ENCODE data around the gene KBTBD3. TPM values are rescaled to one million over a fixed set of nuclear protein-coding genes. Genes with fewer than 3 reads are reported as not detected.

The KBTBD3 gene
- total RNA-seq, 4 donors from 2014 or later: 3.6 to 8.3 (median 6.6) TPM

GRCh38 chr11:106001304-106002012 is 75.7 kb downstream of the KBTBD3 start:
- Histone ChIP-seq H3K4me3 (no peak overlapping the region), H3K27me3 (no peaks in the 10 kb centered on the region), H3K9me3 (peaks cover 0 to 10% (median 7%) of the 10 kb centered on the region in 4 donors), H3K36me3 (peaks cover 5 to 22% (median 17%) of the 10 kb centered on the region in 4 donors), H3K27ac (replicated peaks in 1 of 4) (no peak overlapping the region), H3K4me1 (no peaks in the 10 kb centered on the region)
- 93% methylated on average over 4 of the region's 4 CpGs for WGBS
- no peak for DNase-seq (ENCODE audit: extremely low spot score)
- intact Hi-C loops (cut with DNase I): no loop called here
- TF ChIP-seq, protein P1, sequence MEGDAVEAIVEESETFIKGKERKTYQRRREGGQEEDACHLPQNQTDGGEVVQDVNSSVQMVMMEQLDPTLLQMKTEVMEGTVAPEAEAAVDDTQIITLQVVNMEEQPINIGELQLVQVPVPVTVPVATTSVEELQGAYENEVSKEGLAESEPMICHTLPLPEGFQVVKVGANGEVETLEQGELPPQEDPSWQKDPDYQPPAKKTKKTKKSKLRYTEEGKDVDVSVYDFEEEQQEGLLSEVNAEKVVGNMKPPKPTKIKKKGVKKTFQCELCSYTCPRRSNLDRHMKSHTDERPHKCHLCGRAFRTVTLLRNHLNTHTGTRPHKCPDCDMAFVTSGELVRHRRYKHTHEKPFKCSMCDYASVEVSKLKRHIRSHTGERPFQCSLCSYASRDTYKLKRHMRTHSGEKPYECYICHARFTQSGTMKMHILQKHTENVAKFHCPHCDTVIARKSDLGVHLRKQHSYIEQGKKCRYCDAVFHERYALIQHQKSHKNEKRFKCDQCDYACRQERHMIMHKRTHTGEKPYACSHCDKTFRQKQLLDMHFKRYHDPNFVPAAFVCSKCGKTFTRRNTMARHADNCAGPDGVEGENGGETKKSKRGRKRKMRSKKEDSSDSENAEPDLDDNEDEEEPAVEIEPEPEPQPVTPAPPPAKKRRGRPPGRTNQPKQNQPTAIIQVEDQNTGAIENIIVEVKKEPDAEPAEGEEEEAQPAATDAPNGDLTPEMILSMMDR (IDR thresholded peaks at IDR 0.05): no peak
- TF ChIP-seq POLR2A (IDR thresholded peaks at IDR 0.05; ENCODE audit: low read depth) (no peak), POLR2AphosphoS5 (IDR thresholded peaks at IDR 0.05) (no peak), EP300 (IDR thresholded peaks at IDR 0.05) (no peak)

Other genes with a start within 250 kb of the KBTBD3 start
- 10 to 100 TPM; 22.5 to 32.8 (median 25.6) TPM for gene MSANTD4, start 55.1 kb downstream of the KBTBD3 start, total RNA-seq
- 10 to 100 TPM; 23.7 to 28.0 (median 24.7) TPM for gene AASDHPPT, start 315 bp upstream of the KBTBD3 start, total RNA-seq

Data from esophagus muscularis mucosa (tissue), 4 donors.